Activated CD4-positive, alpha-beta T cell treated with anti-CD3 and anti-CD28 coated beads, Interleukin-2, amount 50 U/mL, for 4 hours (primary cell): ENCODE results near the gene TRAF3IP1.

Experiments used
- DNase-seq, 2 experiments: peaks; one replicate each; pipeline ENCODE4 v3.0.0-alpha.2; 2020

The TRAF3IP1 gene

GRCh38 chr2:238412067-238412767 is 91.9 kb downstream of the TRAF3IP1 start:
- DNase-seq = no peak

- no peak for DNase-seq
These were observed 93.0 kb downstream of the TRAF3IP1 start for GRCh38 chr2:238413368-238413767.

GRCh38 chr2:238415036-238415764 is 94.9 kb downstream of the TRAF3IP1 start:
- no peak for DNase-seq

- DNase-seq = no peak
These were observed 95.6 kb downstream of the TRAF3IP1 start for GRCh38 chr2:238415893-238416292.

GRCh38 chr2:238418196-238418998 is 98.1 kb downstream of the TRAF3IP1 start:
- no peak for DNase-seq

GRCh38 chr2:238418999-238419546 is 98.8 kb downstream of the TRAF3IP1 start:
- DNase-seq = no peak

GRCh38 chr2:238420442-238420841 is 100.1 kb downstream of the TRAF3IP1 start:
- no peak for DNase-seq

GRCh38 chr2:238420878-238421694 is 100.8 kb downstream of the TRAF3IP1 start:
- DNase-seq = no peak

GRCh38 chr2:238421695-238422035 is 101.3 kb downstream of the TRAF3IP1 start:
- no peak for DNase-seq

- DNase-seq = no peak
These were observed 102.0 kb downstream of the TRAF3IP1 start for GRCh38 chr2:238422285-238422684.

- DNase-seq = no peak
These were observed 102.6 kb downstream of the TRAF3IP1 start for GRCh38 chr2:238422940-238423339.

GRCh38 chr2:238423561-238424312 is 103.4 kb downstream of the TRAF3IP1 start:
- DNase-seq = no peak

GRCh38 chr2:238424313-238424700 is 104.0 kb downstream of the TRAF3IP1 start:
- DNase-seq = no peak

GRCh38 chr2:238425505-238425978 is 105.2 kb downstream of the TRAF3IP1 start:
- no peak for DNase-seq

- no peak for DNase-seq
These were observed 105.8 kb downstream of the TRAF3IP1 start for GRCh38 chr2:238425979-238426567.

- DNase-seq = peak; percentile 63 to 65
These were observed 106.5 kb downstream of the TRAF3IP1 start, which contains the start of gene ASB1 for GRCh38 chr2:238426568-238427434. Gene ASB1 (plus strand): TSS chr2:238426927. CDS start chr2:238427071, 144 bp downstream.

GRCh38 chr2:238427435-238428162 is 107.3 kb downstream of the TRAF3IP1 start:
- DNase-seq = no peak

- no peak for DNase-seq
These were observed 108.5 kb downstream of the TRAF3IP1 start for GRCh38 chr2:238428866-238429265.

GRCh38 chr2:238430781-238431180 is 110.5 kb downstream of the TRAF3IP1 start:
- no peak for DNase-seq
